NOMO-1 (cell line): Measurements from ENCODE around the gene HSBP1L1.

Experiments
- DNase-seq, 2 experiments: peaks; one replicate each; lab custom pipeline; 2025; ENCODE audit not compliant: unreplicated experiment in 2 of 2; lab: John Stamatoyannopoulos, UW

Gene HSBP1L1

DNA sequence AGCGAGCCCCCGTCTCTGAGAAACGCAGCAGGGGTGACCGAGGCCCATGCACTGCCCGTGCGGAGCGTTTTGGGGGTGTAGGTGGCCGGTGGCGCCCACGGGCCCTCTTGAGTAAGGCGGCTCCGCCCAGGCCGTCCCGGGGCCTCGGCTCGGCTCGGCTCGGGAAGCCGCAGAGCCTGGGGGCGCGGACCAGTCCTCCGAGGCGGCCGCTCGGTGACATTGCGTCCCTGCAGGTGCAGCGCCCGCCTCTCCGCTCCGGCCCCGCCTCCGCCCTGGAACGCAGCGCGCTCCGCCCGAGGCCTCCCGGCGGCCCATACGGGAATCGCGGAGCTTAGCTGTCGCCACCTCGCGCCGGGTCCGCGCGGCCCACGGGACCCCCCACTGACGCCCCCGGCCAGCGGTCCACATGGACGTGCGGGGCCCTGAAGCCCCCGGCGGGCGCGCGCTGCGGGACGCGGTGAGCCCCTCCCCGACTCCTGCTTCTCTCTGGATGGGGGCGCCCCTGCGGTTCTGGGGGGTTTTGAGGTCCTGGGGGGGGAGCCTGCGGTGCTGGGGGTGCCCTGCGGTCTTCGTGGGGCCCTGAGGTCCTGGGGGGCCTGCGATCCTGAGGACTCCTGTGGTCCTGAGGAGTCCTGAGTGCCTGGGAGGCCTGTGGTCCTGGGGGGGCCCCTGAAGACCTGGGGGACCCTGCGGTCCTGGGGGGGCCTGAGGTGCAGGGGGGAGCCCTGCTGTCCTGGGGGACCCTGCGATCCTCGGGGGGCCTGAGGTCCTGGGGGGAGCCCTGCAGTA lies at the start of gene HSBP1L1:
Gene HSBP1L1, plus strand, starts transcription at position 314 of the 789 bp plus-strand sequence. Its CDS starts 93 bp downstream, at position 407.
- peak; percentile 76 to 79 for DNase-seq

DNA sequence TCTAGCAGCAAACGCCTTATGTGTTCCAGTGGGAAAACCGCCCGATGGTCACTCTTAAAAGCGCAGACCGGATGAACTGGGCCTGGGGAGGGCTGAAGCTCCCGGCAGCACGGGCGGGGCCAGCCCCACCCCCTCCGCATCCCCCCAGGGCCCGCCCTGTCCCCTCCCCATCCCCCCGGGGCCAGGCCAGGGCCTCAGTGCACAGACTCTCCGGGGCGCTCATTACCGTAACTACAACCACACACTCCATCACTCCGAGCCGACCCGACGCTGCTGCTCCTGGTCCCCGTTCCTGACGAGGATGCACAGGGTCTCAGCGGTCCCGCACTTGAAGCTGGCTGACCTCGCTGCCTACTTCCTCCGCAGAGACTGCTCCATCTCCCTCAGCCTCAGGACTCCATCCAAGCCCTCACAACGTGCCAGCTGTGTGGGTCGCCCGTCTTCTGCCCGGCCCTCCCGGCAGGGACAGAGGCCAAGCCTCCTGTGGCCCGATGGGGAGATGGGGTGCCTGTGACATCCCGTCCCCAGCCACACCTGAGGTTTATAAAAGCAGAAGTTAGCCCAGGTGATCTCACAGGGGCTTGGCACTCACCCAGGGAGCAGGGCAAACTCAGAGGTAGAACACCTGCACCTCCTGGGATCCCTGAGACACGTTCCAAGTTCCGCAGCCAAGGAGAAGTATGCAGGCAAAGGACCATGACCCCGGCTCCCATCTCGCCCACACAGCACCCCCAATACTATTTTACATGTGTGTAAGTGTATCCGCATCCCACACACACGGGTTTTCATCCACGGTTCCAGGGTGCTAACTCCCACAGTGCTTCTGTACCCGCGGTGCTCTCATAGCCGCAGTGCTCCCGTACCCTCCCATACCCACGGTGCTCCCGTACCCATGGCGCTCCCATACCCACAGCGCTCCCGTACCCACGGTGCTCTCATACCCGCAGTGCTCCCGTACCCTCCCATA lies 49.0 kb upstream of the HSBP1L1 start:
- no peak for DNase-seq

DNA sequence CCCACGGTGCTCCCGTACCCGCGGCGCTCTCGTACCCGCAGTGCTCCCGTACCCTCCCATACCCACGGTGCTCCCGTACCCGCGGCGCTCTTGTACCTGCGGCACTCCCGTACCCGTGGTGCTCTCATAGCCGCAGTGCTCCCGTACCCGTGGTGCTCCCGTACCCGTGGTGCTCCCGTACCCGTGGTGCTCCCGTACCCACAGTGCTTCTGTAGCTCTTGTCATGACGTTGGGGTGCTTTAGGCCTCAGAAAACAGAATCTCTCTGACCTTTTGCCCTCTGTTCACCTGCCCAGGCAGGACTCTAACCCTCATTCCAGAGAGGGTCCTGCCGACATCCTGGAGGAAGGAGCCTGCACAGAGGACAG lies 48.3 kb upstream of the HSBP1L1 start:
- no peak for DNase-seq

DNA sequence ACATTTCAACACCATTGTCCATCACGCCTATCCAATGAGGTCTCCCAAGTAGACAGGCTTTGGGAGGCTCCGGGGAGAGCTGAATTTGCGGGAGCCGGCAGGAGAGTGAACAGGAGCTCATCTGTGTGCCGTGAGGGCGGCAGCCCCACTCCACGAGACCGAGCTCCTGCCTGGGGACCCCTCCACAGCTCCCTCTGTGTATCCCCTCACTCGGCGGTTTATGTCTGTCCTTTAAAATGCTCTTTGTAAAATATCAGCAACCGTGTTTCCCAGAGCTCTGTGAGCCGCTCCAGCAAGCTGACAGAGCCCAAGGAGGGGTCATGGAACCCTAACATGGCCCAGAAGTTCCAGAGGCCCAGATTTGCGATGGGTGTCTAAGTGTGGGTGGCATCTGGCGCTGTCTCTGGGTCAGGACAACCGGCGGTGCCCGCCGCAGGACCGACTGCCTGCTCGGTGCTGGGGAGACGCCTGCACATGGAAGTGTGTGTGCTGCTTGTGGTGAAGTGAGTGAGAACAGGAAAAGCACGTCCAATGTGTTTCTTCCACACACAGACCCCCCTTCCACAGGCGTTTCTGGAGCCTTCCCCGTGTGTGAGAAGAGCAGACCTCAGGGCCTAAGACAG lies 47.8 kb upstream of the HSBP1L1 start:
- DNase-seq = no peak

DNA sequence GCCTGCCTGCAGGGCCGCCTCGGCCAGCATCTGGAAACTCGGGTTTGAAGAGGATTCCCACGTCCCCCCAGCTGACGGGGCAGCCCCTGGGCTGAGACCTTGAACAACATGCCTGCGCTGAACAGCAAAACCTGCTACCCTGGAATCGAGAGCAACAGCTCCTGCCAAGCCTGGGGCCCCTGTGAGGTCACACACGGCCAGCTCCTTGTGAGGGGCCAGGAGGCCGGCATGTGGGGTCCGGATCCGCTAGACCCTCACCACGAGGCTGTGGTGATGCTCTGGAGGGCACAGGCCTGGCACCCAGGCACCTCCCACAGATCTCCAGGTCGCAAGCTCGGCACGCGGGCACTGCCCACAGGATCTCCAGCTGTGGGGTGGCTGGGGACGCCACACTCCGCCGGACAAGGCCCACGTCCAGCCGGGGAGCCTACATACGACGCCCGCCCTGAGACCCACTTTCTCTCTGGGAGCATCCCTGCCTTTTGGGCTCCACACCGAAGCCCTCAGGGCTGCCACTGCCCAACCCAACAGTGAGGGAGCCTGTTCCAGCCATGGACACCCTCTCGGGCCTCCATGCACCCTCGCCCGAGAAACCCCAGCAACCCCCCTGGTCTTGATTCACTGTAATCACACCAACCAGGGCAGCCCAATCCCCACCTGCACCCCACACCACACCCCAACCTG lies 47.1 kb upstream of the HSBP1L1 start:
- no peak for DNase-seq

DNA sequence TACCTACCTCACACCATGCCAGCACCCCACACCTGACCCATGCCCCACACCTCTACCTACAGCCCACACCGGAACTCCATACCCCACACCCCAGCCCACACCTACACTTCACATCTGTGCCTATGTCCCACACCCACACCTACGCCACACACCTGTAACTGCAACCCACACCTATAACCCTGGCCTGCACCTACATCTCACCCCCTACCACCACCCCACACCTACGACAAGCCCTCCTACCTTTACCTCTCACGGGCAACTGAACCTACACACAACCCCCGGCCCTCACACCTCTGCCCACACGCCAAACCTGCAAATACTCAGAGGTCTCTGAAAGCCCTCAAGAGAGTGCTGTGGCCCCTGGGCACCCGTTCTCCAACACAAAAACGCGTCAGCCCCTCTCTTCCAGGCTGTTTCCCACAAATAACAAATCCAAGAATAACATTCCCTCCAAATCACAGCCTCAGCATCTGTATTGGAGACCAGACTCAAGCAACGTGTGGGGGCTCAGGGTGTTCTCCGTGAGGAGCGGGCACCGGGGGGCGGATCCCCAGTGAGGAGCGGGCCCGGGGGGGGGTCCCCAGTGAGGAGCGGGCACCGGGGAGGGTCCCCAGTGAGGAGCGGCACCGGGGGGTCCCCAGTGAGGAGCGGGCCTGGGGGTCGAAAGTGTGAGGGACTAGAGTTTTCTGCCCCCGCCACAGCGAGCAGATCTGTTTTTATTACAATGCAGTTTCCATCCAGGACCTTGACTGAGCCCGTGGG lies 46.4 kb upstream of the HSBP1L1 start:
- DNase-seq = no peak

DNA sequence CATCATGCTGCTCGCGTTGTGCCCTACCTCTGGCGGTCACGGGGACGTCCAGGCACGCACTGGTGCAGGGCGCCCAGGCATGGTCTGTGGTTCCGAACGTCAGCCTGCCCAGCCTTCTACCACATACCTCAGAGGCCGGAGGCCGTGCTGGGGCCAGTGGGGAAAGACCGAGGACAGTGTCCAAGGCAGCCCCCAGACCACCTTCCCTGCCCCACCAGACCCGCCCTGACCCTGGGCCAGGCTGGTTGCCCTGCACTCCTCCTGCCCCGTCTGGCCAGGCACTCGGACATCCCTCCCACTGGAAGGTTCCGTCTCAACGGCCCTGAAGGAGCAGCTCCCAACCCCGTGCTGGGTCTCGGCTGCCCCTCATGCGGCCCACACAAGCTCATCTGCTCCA lies 45.8 kb upstream of the HSBP1L1 start:
- DNase-seq = no peak

DNA sequence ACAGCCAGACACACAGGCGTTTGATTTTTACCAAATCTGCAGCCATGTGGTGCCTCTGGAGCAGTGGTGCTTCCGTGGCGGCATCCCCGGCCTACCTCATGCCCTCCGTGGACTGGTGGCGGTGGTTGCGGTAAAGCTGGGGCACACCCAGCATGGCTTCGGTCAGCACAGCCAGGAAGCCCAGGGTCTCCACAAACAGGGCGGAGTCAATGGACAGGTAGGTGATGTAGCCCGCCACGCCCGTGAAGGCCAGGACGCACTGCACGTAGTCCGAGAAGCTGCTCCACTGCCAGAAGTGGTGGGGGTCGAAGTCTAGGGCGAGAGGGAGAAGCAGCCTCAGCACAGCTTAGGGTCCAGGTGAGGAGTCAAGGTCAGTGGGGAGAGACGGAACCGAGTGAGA lies 45.4 kb upstream of the HSBP1L1 start:
- DNase-seq = no peak

DNA sequence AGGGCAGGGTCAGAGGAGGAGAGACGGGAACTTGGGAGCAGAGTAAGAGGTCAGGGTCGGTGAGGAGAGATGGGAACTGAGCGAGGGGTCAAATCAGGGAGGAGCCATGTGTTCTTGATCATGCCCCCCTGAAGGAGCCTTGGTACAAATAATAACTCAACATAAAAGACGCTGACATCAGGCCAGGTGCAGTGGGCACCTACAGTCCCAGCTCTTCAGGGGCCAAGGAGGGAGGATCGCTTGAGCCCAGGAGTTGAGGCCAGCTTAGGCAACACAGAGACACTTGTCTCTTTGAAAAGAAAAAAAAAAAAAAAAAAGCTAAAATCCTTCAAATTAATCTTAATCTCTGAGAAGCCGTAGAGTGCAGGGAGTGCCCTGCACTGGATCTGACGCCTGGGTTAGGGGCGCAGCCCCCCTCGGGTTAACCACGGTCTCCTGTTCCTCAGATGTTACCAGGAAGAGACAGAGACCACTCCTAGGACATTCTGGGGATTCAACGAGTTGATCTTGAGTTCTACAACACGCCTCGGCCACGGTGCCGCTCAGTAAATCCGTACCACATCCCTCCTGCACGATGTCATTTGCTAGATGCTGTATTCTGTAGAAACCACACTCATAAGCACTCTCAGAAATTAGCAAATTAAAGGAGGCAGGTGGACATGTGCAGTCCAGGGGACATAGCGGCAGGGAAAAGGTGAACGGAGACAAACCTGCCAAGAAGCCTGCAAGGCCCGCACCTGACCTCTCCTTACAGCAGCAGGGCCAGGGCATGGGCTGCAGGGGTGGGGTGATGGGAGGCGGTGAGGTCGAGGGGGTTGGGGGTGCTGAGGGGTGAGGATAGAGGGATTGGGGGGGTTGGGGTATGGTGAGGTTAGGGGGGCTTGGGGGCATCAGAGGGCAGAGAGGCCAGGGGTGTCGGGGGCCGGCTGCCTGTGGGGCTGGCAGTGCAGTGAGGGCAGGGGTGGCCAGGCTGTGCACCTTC lies 42.2 kb upstream of the HSBP1L1 start:
- DNase-seq = no peak

DNA sequence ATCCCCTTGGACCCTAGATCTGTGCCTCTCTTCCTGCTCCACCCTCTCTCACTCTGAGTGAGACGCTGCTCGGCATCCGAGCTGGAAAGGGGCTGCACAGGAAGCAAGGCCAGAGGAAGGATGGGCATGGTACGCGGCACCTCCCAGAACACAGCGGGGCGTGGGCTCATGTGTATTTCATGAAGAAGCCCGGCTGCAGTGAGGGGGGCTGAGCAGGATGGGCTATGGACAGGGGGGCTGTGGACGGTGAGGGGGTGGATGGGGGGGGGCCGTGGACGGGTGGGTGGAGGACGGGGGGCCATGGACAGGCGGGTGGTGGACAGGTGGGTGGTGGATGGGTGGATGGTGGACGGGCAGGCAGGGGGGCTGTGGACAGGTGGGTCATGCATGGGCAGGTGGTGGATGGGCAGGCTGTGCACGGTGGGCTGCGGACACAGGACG lies 41.5 kb upstream of the HSBP1L1 start:
- no peak for DNase-seq

DNA sequence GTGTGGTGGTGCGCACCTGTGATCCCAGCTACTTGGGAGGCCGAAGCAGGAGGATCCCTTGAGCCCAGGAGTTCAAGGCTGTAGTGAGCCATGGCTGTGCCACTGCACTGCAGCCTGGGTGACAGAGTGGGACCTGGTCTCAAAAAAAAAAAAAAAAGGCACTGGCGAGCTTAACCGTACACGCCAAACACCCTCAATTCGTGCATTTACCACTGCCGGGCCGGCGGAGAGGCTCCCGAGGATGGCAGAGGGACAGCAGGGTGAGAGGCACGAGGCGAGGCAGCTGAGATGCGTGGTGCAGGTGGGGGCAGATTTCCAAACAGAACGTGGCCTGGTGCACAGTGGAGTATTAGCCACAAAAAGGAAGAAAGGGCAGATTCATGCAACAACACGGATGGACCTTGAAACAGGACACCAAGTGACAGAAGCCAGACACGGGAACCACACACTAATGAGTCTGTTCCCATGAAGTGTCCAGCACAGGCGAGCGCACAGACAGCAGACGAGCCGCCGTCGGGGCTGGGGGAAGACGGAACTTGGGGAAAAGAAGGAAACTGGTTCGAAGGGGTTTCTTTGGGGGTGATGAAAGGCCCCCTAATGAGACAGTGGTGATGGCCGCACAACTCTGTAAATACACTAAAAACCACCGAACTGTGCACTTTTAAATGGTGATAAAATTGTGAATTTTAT lies 40.4 kb upstream of the HSBP1L1 start:
- no peak for DNase-seq

DNA sequence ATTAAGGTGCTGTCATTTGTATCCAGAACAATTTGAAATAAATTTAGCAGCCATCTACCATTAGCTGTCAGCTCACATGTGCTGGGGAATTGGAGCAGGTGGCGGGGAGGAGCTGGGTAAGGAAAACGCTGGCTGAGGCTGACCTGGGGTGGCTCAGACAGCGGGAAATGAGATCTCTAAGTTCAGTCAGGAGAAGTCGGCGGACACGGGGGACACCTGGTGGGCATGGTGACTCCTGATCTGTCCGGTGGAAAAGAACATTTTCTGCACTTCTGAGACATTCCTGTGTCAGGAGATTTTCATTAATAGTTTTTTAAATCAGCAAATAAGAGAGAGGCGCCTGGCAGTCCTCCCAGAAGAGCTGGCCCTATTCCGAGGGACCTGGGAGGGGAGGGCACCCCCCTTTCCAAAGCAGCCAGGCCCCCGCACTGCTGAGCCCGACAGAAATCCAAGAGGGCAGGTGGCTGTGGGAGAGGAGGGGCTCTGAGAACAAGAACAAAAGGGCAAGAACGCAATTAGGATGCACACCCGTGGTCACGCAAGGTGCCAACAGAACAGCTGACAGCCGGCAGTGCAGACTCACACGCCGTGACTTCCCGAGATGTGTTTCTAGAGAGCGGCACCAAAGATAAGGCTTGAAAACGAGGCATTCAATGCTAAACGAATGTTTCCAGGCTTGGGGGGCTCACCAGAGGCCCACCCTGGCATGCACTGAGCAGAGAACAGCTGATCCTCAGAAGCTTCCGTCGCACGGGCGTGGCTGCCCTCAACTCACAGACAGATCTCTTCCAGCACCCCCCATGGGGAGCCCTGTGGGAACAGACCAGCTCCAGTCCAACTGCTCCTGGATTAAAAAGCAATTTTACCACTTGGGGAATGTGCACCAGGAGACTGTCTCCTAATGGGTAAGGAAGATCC lies 39.4 kb upstream of the HSBP1L1 start:
- no peak for DNase-seq

DNA sequence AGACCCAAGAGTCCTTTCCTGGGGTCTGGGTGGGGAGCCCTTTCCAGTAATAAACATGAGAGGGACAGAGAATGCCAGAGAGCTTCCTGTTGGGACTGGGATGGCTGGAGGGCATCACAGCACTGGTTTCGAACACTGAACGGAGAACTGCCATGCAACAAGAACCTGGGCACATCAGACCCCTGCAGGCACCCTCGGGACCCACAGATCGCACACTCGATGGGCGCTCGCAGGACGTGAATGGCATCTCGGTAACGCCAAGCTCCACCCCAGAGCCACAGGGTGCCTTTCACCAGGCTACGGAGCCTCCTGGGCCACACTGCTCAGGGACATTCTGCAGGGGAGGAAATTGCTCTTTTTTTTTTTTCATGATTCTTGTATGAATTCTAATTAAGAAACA lies 38.1 kb upstream of the HSBP1L1 start:
- DNase-seq = no peak

DNA sequence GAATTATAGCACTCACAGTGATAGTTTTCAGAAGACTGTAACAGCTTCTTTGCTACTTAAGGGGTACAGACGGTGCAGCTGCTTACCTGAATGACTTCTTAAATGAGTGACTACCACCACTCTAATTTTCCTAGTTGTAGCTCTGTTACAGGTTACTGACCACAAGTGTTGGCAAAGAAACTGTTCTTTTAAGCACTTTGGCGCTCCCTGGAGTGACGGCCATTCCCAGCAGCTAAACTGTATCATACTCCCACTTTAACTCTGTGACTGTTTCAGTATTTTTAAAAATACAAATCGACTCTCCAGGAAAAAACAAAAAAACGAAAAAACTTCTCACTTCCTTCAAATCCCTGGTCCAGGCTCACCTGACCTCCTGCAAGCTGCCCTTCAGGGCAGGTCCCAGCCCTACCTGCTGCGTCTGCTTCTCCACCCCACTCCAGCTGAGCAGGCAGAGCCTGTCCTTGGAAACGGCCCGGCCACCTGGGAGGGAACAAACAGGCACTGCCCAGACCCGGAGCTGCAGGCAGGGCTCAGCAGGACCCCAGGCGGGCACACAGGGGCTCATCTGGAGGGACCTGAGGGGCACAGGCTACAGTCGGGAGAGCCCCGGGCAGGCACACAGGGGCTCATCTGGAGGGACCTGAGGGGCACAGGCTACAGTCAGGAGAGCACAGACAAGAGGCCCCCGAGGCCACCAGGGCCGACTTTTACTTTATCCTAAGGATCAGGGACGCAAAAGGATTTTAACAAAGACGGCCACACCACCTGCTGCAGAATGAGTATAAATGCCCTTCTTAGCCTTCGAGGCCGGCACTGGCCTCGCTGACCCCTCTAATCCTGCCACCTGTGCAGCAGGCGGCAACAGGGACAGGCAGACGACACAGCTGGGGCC lies 37.5 kb upstream of the HSBP1L1 start:
- DNase-seq = no peak

DNA sequence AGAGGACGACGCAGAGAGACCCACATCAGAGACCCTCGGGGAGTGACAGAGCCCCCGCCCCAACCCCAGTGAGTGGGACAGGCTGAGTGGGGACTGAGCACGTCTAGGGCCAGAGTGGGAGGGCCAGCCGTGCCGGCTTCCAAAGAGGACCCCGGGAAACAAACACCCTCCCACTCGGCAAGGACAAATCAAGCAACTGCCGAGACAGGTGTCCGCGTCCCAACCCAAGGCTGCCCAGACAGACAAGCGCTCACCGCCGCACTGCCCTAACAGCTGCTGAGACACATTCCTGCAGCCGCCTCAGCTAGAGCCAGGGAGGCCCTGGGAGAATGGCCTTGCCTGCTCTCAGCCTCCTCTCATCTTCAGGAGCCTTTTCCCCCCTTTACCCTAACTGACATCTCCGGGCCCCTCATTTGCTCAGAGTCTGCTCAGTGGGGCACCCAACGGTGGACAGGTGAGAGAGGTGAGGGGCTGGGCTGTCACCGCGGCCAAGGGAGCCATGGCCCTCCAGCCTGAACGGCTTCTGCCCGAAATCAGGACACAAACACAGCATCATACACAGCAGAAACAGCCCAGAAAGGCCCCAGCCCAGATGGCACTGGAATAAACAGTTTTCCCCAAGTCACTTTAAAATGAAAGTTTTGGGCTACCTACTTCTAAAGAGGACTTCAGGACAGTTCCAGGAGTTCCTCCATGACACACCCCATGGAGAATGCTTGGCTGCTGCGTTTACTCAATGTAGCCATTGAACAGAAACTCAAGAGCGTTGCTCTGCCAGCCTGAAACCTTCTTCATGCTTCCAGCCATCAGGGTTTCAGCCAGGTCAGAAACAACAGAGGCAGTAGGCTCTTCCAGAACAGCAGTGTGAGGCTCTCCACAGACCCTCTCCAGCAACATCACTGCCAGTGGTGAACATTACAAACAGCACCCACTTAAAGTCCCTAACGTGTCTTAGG lies 36.6 kb upstream of the HSBP1L1 start:
- DNase-seq = no peak
